ENCODE results near the gene MVK. TPM values are rescaled to one million over a fixed set of nuclear protein-coding genes. Genes with fewer than 3 reads are reported as not detected.

MVK gene
- total and polyA plus RNA-seq, 2 experiments from 2014 or later: 16.7 to 40.1 TPM

- TF ChIP-seq, protein P1, sequence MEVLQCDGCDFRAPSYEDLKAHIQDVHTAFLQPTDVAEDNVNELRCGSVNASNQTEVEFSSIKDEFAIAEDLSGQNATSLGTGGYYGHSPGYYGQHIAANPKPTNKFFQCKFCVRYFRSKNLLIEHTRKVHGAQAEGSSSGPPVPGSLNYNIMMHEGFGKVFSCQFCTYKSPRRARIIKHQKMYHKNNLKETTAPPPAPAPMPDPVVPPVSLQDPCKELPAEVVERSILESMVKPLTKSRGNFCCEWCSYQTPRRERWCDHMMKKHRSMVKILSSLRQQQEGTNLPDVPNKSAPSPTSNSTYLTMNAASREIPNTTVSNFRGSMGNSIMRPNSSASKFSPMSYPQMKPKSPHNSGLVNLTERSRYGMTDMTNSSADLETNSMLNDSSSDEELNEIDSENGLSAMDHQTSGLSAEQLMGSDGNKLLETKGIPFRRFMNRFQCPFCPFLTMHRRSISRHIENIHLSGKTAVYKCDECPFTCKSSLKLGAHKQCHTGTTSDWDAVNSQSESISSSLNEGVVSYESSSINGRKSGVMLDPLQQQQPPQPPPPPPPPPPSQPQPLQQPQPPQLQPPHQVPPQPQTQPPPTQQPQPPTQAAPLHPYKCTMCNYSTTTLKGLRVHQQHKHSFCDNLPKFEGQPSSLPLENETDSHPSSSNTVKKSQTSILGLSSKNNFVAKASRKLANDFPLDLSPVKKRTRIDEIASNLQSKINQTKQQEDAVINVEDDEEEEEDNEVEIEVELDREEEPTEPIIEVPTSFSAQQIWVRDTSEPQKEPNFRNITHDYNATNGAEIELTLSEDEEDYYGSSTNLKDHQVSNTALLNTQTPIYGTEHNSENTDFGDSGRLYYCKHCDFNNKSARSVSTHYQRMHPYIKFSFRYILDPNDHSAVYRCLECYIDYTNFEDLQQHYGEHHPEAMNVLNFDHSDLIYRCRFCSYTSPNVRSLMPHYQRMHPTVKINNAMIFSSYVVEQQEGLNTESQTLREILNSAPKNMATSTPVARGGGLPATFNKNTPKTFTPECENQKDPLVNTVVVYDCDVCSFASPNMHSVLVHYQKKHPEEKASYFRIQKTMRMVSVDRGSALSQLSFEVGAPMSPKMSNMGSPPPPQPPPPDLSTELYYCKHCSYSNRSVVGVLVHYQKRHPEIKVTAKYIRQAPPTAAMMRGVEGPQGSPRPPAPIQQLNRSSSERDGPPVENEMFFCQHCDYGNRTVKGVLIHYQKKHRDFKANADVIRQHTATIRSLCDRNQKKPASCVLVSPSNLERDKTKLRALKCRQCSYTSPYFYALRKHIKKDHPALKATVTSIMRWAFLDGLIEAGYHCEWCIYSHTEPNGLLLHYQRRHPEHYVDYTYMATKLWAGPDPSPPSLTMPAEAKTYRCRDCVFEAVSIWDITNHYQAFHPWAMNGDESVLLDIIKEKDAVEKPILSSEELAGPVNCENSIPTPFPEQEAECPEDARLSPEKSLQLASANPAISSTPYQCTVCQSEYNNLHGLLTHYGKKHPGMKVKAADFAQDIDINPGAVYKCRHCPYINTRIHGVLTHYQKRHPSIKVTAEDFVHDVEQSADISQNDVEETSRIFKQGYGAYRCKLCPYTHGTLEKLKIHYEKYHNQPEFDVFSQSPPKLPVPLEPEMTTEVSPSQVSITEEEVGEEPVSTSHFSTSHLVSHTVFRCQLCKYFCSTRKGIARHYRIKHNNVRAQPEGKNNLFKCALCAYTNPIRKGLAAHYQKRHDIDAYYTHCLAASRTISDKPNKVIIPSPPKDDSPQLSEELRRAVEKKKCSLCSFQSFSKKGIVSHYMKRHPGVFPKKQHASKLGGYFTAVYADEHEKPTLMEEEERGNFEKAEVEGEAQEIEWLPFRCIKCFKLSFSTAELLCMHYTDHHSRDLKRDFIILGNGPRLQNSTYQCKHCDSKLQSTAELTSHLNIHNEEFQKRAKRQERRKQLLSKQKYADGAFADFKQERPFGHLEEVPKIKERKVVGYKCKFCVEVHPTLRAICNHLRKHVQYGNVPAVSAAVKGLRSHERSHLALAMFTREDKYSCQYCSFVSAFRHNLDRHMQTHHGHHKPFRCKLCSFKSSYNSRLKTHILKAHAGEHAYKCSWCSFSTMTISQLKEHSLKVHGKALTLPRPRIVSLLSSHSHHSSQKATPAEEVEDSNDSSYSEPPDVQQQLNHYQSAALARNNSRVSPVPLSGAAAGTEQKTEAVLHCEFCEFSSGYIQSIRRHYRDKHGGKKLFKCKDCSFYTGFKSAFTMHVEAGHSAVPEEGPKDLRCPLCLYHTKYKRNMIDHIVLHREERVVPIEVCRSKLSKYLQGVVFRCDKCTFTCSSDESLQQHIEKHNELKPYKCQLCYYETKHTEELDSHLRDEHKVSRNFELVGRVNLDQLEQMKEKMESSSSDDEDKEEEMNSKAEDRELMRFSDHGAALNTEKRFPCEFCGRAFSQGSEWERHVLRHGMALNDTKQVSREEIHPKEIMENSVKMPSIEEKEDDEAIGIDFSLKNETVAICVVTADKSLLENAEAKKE (CRISPR knock-in tag; IDR thresholded peaks at IDR 0.05): no peak
- TF ChIP-seq EZH2 (IDR thresholded peaks at IDR 0.05; ENCODE audit: low read depth, unreplicated experiment): no peak
Observed at GRCh38 chr12:109638735-109639134, 65.1 kb downstream of the MVK start (continued).

GRCh38 chr12:109639151-109639872 lies 65.7 kb downstream of the MVK start:
- no peak overlapping the region for H3K4me3 Mint-ChIP-seq
- H3K27ac Mint-ChIP-seq: no peak overlapping the region
- H3K27me3 ChIP-seq (ENCODE audit: insufficient read depth): no peaks in the 10 kb centered on the region
- DNase-seq (ENCODE audit: low spot score) (no peak), ATAC-seq (no peak)
- H3F3A ChIP-seq (replicated peaks; ENCODE audit: low read depth): no peaks in the 10 kb centered on the region
- peaks cover 6% of the 10 kb centered on the region; the same call in 1 of the 3 replicates for H3K9me3 Mint-ChIP-seq
- H3K4me3 ChIP-seq: no peak overlapping the region
- H3K4me2 ChIP-seq: no peak overlapping the region
- no peaks in the 10 kb centered on the region for H3K79me2 ChIP-seq (replicated peaks; ENCODE audit: insufficient read depth)
- TF ChIP-seq ZNF331 (CRISPR knock-in tag; IDR thresholded peaks at IDR 0.05; ENCODE audit: low read depth) (no peak), CTCF (conservative IDR thresholded peaks at IDR 0.05; ENCODE audit: low read depth in 2 of 2) (0 out of 4 replicates have a peak, but pooled peaks of 1 of the 2 experiments have one; percentile 9)
- H3K27ac ChIP-seq (ENCODE audit: low read depth): no peak overlapping the region
- H3K4me1 ChIP-seq (ENCODE audit: insufficient read depth): no peaks in the 10 kb centered on the region
- H4K20me1 ChIP-seq (replicated peaks; ENCODE audit: insufficient read depth): no peaks in the 10 kb centered on the region
- H2AFZ ChIP-seq: no peak overlapping the region
- H3K27me3 Mint-ChIP-seq (ENCODE audit: insufficient read depth, low read depth, poor library complexity): no peaks in the 10 kb centered on the region
- H3K9me2 ChIP-seq (ENCODE audit: insufficient read depth): no peaks in the 10 kb centered on the region
- H3K36me3 ChIP-seq (ENCODE audit: insufficient read depth): no peaks in the 10 kb centered on the region
- H3K4me1 Mint-ChIP-seq: peaks cover 6% of the 10 kb centered on the region; the same call in 2 of the 3 replicates
- H3K36me3 Mint-ChIP-seq (ENCODE audit: low read depth): peaks cover 4% of the 10 kb centered on the region; the same call in 1 of the 3 replicates
